Body of pancreas (tissue), 4 donors: ENCODE results near the gene TGM1.
"Not testable (repeated sequence)": the region's sequence is repeated elsewhere in the genome, so short reads cannot be mapped to it uniquely, and the experiment has no call there.

ENCODE experiments used
- POLR2A ChIP-seq, 3 donors: fragments of 450-650 bp; IDR thresholded peaks; one replicate each; pipeline ENCODE4 v1.6.1; 2016; ENCODE audit warnings: antibody characterized with exemption in 3 of 3, mild to moderate bottlenecking in 2 of 3
- TF ChIP-seq, protein P1 (sequence below), 7 experiments: fragments of 450-650 bp in 4 of 7; fragments of 200-600 bp in 3 of 7; sonication (generic) in 3 of 7; IDR thresholded peaks; one replicate each; pipeline ENCODE4 v1.5.1; 2016 to 2019; ENCODE audit warnings: antibody characterized with exemption in 7 of 7

GRCh38 chr14:24202538-24202937 is 60.4 kb downstream of the TGM1 start:
- TF ChIP-seq, protein P1, sequence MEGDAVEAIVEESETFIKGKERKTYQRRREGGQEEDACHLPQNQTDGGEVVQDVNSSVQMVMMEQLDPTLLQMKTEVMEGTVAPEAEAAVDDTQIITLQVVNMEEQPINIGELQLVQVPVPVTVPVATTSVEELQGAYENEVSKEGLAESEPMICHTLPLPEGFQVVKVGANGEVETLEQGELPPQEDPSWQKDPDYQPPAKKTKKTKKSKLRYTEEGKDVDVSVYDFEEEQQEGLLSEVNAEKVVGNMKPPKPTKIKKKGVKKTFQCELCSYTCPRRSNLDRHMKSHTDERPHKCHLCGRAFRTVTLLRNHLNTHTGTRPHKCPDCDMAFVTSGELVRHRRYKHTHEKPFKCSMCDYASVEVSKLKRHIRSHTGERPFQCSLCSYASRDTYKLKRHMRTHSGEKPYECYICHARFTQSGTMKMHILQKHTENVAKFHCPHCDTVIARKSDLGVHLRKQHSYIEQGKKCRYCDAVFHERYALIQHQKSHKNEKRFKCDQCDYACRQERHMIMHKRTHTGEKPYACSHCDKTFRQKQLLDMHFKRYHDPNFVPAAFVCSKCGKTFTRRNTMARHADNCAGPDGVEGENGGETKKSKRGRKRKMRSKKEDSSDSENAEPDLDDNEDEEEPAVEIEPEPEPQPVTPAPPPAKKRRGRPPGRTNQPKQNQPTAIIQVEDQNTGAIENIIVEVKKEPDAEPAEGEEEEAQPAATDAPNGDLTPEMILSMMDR (IDR thresholded peaks at IDR 0.05) = not testable (repeated sequence)
- not testable (repeated sequence) for TF ChIP-seq POLR2A (IDR thresholded peaks at IDR 0.05)
